GM21786 (cell line): ENCODE results near the gene RAVER2.

Source experiments
- ATAC-seq: cut with Tn5 transposase; IDR thresholded peaks from one replicate; pipeline ENCODE4 v1.9.1; 2021; ENCODE audit not compliant: unreplicated experiment

The RAVER2 gene

DNA sequence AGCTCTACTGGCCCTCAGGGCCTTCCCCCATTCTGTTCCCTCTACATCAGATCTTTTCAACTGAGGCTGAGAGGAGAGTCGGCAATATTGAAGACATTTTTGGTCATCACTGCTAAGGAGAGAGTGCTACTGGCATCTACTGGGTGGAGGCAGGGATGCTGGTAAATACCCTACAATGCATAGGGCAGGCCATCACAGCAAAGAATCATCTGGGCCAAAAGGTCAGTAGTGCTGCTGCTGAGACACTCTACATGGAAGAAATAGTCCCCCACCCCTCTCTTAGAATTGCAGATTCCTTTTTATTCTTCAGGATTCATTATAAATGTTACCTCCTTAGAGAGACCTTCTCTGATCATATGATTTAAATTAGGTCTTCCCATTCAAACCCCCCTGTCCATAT is 127.2 kb downstream of the RAVER2 start:
- ATAC-seq = no peak

DNA sequence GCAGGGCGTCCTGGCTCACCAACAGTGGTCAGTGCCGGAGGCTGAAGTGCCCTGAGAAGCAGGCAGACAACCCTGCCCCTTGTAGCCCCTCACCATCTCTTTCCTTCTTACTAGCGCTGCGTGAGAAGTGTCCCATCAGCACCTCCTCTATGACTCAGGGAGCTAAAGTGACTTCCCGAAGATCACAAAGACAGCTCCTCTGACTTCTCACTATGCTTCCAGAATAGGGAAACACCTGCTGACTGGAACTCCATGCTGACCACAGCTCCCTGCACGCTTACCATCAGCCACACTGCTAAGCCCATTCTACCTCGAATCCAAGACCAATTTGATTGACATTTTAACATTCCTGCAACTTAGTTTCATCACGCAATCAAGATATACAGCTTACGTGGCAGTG is 128.7 kb downstream of the RAVER2 start:
- no peak for ATAC-seq

- no peak for ATAC-seq
Observed at GRCh38 chr1:64874666-64875065, 129.8 kb downstream of the RAVER2 start.

GRCh38 chr1:64875101-64875500 is 130.2 kb downstream of the RAVER2 start:
- ATAC-seq = no peak

- ATAC-seq = no peak
Observed at GRCh38 chr1:64875606-64876005, 130.7 kb downstream of the RAVER2 start.

DNA sequence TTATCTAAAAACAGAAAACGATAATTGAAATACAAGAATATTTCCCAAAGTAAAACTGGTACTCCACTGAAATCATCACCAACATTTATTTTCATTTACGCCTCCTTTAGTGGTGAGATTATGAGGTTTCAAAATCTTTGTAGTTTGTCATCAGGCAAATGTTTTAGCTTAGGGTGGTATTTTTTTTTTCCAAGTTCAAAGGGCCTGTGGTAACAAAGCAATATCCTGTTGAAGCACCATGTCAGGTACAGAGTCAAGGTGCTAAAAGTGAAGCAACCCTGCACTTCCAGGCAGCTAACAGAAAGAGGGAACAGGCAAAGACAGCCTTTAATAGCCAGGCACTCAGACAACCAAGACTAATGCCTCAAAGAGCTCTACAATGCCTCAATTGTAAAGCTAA is 132.3 kb downstream of the RAVER2 start:
- ATAC-seq = no peak

DNA sequence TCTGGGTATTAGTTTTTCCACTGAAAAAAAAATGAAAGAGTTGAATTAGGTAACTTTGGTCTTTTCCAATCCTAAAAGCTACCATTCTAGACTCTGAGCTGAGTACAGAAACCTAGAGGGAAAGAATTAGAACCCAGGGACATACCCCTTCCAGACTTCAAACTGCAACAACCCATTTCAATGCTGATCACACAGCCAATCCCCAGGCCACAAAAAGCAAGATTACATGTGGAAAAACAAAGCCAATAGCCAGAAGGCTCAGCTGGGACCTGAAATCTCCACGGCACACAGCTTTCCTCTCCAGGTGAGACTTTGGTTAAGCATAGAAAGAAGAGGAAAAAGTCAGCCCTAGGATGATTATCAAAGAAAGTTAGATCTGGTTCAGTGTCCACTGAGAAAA is 132.7 kb downstream of the RAVER2 start:
- ATAC-seq = no peak

- ATAC-seq = no peak
Observed at GRCh38 chr1:64878090-64878489, 133.2 kb downstream of the RAVER2 start.

GRCh38 chr1:64878931-64879611 is 134.2 kb downstream of the RAVER2 start:
- no peak for ATAC-seq

DNA sequence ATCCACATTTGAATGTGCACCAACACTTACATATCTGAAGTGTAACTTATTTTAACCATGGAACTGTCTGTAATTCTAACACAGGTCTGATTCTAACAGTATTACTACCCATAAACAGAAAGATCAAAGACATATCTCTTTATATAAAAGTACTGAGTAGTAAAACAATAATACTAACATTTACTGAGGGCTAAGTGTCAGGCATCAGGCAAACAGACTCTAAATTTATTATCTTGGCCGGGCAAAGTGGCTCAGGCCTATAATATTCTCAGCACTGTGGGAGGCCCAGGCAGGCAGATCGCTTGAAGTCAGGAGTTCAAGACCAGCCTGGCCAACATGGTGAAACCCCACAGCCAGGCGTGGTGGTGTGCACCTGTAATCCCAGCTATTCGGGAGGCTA is 135.6 kb downstream of the RAVER2 start:
- ATAC-seq = no peak

- ATAC-seq = no peak
Observed at GRCh38 chr1:64881281-64881680, 136.4 kb downstream of the RAVER2 start.
